ENCODE results near the gene ASTN2. TPM values are rescaled to one million over a fixed set of nuclear protein-coding genes. Genes with fewer than 3 reads are reported as not detected.

Gene ASTN2
- total and polyA plus RNA-seq, 9 of the 15 experiments (the other 6 are each of a cell fraction or from before 2014, with no cell fraction given): 0.56 to 3.5 (median 1.9) TPM

DNA sequence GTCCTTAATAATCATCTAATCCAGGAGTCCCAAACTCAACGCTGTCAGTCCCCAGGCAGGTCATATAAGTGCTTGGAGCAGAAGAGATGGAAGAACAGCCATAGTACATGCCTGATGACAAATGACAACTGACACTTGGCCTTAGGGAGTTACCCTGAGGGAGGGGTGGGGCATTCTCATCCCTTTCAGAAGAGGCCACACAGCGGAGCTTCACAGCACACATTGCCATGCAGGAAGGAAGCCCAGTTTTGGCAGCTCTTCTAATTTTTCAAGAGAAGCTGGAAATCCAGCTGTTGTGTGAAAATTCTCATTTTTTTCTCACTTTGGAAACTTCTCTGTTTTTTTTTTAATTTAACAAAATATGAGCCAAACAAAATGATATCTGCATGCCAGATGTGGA is 89.0 kb downstream of the ASTN2 start (continued):
- TF ChIP-seq U2AF1 (optimal IDR thresholded peaks at IDR 0.05; ENCODE audit: low read depth, low read length): no peak
- TF ChIP-seq ZNF785 (CRISPR knock-in tag; IDR thresholded peaks at IDR 0.05): no peak

DNA sequence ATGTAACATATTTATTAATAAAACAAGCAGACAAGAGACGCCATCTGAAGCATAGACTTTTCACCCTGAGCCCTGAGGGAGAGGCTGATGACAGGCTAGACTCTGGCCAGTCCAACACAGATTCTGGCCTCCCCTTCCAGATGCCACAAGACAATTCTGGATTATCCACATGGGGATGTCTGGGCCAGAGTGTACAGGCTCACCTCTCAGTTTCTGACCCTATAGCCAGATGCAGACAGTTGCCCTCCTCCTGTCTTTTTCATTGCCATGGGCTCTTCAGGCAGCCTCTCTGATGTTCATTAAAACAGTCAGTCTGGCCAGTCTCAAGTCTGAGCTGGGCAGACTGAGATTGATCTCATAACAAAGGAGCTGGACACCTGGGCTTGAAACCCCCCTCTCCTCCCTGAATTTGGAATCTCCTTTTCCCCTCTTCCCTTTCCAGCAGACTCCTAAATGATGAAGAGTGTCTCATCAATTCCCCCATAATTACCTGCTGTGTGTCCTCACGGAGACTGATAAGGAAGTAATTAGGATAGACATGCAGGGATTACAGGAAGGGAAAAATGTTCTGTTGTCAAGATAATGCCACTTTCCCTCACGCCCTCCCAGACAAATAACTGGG is 89.6 kb downstream of the ASTN2 start:
- H3K4me2 ChIP-seq (ENCODE audit: insufficient read depth, low read length): no peak overlapping the region
- H3K9me3 ChIP-seq (replicated peaks; ENCODE audit: control insufficient read depth, insufficient read depth, low read depth, low read length): no peaks in the 10 kb centered on the region
- TF ChIP-seq, protein P1, sequence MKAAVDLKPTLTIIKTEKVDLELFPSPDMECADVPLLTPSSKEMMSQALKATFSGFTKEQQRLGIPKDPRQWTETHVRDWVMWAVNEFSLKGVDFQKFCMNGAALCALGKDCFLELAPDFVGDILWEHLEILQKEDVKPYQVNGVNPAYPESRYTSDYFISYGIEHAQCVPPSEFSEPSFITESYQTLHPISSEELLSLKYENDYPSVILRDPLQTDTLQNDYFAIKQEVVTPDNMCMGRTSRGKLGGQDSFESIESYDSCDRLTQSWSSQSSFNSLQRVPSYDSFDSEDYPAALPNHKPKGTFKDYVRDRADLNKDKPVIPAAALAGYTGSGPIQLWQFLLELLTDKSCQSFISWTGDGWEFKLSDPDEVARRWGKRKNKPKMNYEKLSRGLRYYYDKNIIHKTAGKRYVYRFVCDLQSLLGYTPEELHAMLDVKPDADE (conservative IDR thresholded peaks at IDR 0.05; ENCODE audit: control insufficient read depth, low read depth, low read length): no peak
- TF ChIP-seq RBM25 (IDR thresholded peaks at IDR 0.05; ENCODE audit: low read depth, low read length, severe bottlenecking) (no peak), ZNF175 (CRISPR knock-in tag; IDR thresholded peaks at IDR 0.05; ENCODE audit: low read depth) (no peak), IRF2 (CRISPR knock-in tag; IDR thresholded peaks at IDR 0.05) (no peak), ZNF444 (CRISPR knock-in tag; IDR thresholded peaks at IDR 0.05) (no peak)
- TF ChIP-seq, protein P2, sequence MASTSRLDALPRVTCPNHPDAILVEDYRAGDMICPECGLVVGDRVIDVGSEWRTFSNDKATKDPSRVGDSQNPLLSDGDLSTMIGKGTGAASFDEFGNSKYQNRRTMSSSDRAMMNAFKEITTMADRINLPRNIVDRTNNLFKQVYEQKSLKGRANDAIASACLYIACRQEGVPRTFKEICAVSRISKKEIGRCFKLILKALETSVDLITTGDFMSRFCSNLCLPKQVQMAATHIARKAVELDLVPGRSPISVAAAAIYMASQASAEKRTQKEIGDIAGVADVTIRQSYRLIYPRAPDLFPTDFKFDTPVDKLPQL (IDR thresholded peaks at IDR 0.05; ENCODE audit: extremely low read depth, insufficient read length): no peak
- TF ChIP-seq, protein P3, sequence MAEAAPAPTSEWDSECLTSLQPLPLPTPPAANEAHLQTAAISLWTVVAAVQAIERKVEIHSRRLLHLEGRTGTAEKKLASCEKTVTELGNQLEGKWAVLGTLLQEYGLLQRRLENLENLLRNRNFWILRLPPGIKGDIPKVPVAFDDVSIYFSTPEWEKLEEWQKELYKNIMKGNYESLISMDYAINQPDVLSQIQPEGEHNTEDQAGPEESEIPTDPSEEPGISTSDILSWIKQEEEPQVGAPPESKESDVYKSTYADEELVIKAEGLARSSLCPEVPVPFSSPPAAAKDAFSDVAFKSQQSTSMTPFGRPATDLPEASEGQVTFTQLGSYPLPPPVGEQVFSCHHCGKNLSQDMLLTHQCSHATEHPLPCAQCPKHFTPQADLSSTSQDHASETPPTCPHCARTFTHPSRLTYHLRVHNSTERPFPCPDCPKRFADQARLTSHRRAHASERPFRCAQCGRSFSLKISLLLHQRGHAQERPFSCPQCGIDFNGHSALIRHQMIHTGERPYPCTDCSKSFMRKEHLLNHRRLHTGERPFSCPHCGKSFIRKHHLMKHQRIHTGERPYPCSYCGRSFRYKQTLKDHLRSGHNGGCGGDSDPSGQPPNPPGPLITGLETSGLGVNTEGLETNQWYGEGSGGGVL (CRISPR knock-in tag; IDR thresholded peaks at IDR 0.05): no peak
- no peak for ATAC-seq
- no peaks in the 10 kb centered on the region for H3K36me3 ChIP-seq (ENCODE audit: control insufficient read depth, insufficient read depth, low read length)
- H3K4me1 ChIP-seq (replicated peaks in 1 of 2; ENCODE audit: control insufficient read depth in 2 of 2, insufficient read depth in 2 of 2, low read length in 2 of 2): no peaks in the 10 kb centered on the region
- no peak overlapping the region for H2AFZ ChIP-seq (ENCODE audit: low read depth, low read length)
- H4K20me1 ChIP-seq (replicated peaks; ENCODE audit: control insufficient read depth, insufficient read depth, low read length): no peaks in the 10 kb centered on the region
- no peak for FAIRE-seq
- ChIA-PET POLR2A (no interaction called here), CTCF (ENCODE audit: low intra/inter-chr PET ratio) (no interaction called here)
- no peak for DNase-seq (ENCODE audit: extremely low read depth in 1 of 4, low spot score in 3 of 4)
- H3K27ac ChIP-seq (ENCODE audit: extremely low read depth, low read depth, low read length): no peak overlapping the region
- no TSS peak for BruUV-seq (replicated peaks)
- no peaks in the 10 kb centered on the region for H3K9me1 ChIP-seq (ENCODE audit: control insufficient read depth, insufficient read depth, low read length)
- H3K27me3 ChIP-seq (ENCODE audit: control insufficient read depth in 2 of 2, insufficient read depth in 2 of 2, low read length in 2 of 2): no peaks in the 10 kb centered on the region
- in situ Hi-C loops (cut with MboI): no loop called here
- H3K9ac ChIP-seq (ENCODE audit: insufficient read depth in 1 of 2, low read depth in 2 of 2, low read length in 2 of 2): no peak overlapping the region
- no peak overlapping the region for H3K4me3 ChIP-seq
- 3% methylated on average over 3 of the region's 3 CpGs for WGBS (ENCODE audit: insufficient coverage, low coverage, missing lambda C conversion rate)
- H3K79me2 ChIP-seq (ENCODE audit: control insufficient read depth, insufficient read depth, low read length): no peaks in the 10 kb centered on the region
- intact Hi-C loops (cut with micrococcal nuclease): no loop called here

Data from K562 (cell line).